Stimulated activated CD8-positive, alpha-beta memory T cell treated with anti-CD3 and anti-CD28 coated beads, Interleukin-12 subunit alpha, Interleukin-12 subunit beta, amount 100 ng/mL, for 24 hours (primary cell): Measurements from ENCODE around the gene PKN3.
"Not testable (repeated sequence)": the region's sequence is repeated elsewhere in the genome, so short reads cannot be mapped to it uniquely, and the experiment has no call there.

Experiments used
- DNase-seq: peaks from one replicate; pipeline ENCODE4 v3.0.0-alpha.2; 2020; ENCODE audit errors: extremely low read depth

Gene PKN3

GRCh38 chr9:128702445-128702948, at the start of gene PKN3:
TSS of gene PKN3 (plus strand) at chr9:128702503. CDS start at chr9:128702916, 413 bp downstream.
- DNase-seq: peak; percentile 67

GRCh38 chr9:128653908-128654307, 48.4 kb upstream of the PKN3 start:
- no peak for DNase-seq

GRCh38 chr9:128654481-128654880, 47.8 kb upstream of the PKN3 start:
- no peak for DNase-seq

GRCh38 chr9:128656416-128657343, 45.6 kb upstream of the PKN3 start, which contains the start of gene DYNC2I2:
TSS of gene DYNC2I2 (minus strand) at chr9:128656847. CDS start at chr9:128656726, 121 bp downstream.
- DNase-seq: peak; percentile 93

GRCh38 chr9:128657344-128657704, 45.0 kb upstream of the PKN3 start:
- DNase-seq: no peak

GRCh38 chr9:128657796-128658195, 44.5 kb upstream of the PKN3 start:
- no peak for DNase-seq

DNA sequence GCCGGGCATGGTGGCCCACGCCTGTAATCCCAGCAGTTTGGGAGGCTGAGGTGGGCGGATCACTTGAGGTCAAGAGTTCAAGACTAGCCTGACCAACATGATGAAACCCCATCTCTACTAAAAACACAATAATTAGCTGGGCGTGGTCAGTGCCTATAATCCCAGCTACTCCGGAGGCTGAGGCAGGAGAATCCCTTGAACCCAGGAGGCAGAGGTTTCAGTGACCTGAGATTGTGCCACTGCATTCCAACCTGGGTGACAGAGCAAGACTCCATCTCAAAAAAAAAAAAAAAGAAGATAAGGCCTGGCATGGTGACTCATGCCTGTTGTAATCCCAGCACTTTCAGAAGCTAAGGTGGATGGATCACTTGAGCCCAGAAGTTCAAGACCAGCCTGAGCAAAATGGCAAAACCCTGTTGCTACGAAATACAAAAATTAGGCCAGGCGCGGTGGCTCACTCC, 35.8 kb upstream of the PKN3 start:
- not testable (repeated sequence) for DNase-seq

GRCh38 chr9:128669786-128670185, 32.5 kb upstream of the PKN3 start:
- DNase-seq: no peak

DNA sequence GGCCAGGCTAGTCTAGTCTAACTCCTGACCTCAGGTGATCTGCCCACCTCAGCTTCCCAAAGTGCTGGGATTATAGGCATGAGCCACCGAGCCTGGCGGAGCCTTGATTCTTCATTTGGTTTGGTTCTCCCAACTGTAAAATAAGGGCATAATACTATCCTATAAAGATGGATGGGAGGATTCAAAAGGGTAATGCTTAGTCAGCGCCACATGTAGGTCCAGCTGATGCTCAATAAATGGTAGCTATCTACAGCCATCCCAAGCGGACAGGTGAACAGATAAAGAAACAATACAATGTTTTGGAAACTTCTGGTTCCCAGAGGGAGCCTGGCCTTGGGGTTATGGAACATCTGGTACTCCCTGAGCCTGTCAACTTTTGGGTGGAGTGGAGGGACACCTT, 26.9 kb upstream of the PKN3 start:
- DNase-seq: no peak

- no peak for DNase-seq
These were observed 24.5 kb upstream of the PKN3 start for GRCh38 chr9:128677794-128678193.

DNA sequence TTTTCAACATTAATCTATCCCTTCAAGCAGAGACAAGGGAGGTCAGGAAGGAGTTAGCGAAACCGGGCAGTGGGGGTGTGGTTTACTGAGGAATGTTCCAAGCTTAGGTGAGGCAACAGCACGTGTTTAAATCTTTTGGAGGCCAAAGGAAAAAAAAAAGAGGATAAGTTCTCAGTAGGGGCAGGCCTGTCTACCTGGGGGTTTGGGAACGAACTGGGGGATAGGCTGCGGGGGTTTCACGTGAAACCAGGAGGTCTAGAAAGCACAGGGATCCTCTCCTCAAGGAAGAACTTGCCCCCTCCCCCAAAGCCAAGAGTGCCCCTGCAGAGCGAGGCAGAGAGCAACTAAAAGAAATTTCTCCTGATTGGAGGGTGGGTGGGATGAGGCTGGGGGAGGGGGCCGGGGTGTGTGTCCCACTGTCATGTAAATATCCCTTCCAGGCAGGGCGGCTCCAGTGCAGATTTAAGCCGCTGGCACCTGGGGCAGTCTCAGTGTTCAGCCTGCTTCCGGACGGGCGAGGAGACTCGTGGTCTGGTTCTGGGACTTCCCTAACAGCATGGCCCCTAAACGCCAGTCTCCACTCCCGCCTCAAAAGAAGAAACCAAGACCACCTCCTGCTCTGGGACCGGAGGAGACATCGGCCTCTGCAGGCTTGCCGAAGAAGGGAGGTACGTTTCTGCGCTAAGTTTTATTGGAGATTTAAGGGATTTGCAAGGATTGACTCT, 18.8 kb upstream of the PKN3 start:
- DNase-seq: no peak

GRCh38 chr9:128684065-128684324, 18.3 kb upstream of the PKN3 start:
- no peak for DNase-seq

DNA sequence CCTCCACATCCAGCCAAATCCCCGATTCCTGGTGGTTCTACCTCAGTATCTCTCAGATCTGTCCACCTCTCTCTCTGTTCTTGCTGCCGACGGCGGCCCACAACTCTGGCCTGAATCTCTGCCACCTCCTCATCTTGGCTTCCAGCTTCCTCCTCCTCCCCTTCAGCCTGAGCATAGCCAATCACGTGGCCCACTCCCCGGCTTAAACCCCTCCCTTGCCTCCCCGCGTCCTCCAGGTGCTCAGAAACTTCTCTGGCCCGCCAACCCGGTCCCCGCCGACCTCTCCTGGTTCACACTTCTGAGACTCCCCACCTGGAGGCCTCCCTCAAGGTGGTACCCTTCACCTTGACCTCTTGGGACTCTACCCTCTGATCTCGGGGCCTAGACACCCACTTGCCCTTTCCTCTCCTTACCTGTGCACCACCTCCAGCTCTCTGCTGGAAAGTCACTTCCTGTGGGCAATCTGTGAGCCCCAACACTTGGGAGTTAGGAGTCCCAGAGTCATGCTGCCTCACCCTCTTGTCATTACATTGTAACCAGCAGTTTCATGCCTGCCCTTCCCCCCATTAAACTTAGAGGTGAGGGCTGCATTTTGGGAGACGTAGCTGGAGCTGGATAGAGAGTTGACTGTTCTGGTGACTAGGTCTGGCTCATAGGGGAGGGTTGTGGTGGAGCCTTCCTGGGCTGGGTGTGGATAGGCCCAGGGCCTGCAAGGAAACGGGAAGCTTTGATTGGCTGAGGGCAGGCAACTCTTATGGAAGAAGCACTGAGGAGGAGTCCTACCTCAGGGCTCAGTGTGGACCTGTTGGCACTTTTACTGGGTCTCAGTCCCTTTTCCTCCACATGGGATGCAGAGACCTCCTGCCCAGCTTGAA, 17.7 kb upstream of the PKN3 start:
- DNase-seq: no peak

- DNase-seq: no peak
These were observed 16.4 kb upstream of the PKN3 start for GRCh38 chr9:128685636-128686489.

DNA sequence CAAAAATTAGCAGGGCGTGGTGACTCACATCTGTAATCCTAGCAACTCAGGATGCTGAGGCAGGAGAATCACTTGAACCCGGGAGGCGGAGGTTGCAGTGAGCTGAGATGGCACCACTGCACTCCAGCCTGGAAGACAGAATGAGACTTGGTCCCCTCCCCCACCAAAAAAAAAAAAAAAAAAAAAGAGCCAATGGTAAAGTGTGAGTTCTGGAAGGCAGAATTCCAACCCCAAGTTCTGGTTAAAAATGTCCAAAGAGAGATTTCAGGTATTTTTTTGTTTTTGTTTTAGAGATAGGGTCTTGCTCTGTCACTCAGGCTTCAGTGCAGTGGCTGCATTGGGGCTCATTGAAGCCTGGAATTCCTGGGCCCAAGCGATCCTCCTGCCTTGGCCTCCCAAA, 14.8 kb upstream of the PKN3 start:
- no peak for DNase-seq

GRCh38 chr9:128688501-128689292, 13.6 kb upstream of the PKN3 start, which contains the start of gene SET:
TSS of gene SET (plus strand) at chr9:128689222. CDS start at chr9:128689583, 361 bp downstream.
- peak; percentile 87 for DNase-seq

DNA sequence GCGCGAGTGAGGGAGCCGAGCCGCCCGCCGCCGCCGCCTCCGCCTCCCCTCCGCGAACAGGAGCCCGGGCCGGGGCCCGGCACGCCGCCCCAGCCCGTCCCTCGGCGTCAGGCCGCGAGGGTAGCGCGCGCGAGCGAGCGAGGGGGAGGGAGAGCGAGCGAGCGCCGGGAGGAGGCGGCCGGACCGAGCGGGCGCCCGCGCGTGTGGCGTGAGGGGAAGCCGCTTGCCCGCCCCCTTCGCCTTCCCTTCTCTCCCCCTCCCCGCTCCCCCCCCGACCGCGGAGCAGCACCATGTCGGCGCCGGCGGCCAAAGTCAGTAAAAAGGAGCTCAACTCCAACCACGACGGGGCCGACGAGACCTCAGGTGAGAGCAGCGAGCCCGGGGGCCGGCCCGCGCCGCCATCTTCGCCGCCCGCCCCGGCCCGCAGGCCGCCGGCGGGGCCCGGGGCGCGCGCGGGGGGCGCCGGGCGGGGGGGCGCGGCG, 13.0 kb upstream of the PKN3 start:
- no peak for DNase-seq

DNA sequence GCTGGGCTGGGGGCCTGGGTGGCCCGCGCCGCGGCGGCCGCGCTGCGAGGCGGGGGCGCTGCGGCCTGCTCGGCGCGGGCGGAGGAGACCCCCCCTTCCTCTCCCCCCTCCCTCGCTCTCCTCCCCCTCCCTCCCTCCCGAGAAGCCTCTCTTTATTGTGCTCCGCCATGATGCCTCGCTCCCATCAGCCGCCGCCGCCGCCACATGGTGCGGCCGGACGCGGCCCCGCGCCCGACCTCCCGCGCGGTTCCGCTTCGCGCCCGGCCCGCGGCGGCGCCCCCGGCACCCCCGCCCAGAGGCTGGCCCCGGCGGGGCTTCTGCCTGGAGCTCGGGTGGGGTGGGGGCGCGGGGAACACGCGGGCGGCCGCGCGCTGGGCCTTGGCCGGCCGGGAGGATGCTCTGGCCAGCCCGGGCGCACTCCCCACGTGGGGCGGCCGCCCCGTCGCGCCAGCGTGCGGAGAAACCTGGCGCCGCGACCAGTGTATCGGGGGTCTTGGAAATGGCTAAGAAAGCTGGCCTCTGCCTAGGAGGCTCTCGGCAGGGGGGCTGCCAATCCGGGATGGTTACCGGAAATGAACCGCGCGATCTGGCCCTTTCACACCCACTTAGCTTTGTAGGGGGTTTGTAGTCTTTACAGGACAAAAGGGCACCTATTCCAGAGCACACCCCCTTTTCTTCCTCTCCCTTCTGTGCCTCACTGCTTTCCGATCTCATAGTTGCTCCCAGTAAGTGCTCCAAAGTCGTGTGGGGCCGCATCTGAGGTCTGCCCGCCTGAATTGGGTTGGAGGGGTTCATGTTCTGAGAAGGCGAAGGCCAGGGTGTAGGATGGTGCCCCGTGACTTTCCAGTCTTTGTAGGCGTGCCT, 12.3 kb upstream of the PKN3 start:
- DNase-seq: no peak

DNA sequence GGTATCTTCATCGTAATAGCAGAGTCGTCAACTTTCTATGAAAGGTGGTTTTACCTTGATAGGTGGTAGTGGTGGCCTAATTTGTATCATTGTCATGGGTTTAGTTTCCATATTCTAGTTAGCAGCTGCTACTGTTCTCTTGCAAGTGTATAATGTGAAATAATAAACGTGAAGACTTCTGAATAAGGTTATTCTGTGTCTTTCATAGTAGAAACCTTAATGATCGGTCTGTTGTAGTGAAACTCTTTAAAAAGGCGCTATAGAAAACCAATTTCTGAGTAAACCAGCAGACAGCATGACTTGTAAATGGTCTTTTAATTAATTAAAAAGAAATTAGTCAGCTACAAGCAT, 11.6 kb upstream of the PKN3 start:
- no peak for DNase-seq
